IMR-90 (cell line): ENCODE results near the gene GUCY2D. TPM values are rescaled to one million over a fixed set of nuclear protein-coding genes. Genes with fewer than 3 reads are reported as not detected.

Experiments used
- ATAC-seq: fragments of 200-7000 bp; cut with Tn5 transposase; 2 replicates; pipeline ENCODE4 v1.9.1; 2020; ENCODE audit warnings: low read depth, mild to moderate bottlenecking, moderate library complexity
- BruUV-seq: library from RNA; stranded (reverse); fragments of 400-500 nt; replicated peaks from 2 replicates; lab custom pipeline; 2021; lab: Mats Ljungman, UMichigan
- CTCF ChIA-PET: fragments of 300-600 bp; formaldehyde crosslinking; extraction: SDS; loops from one replicate; lab custom pipeline; 2021; ENCODE audit warnings: antibody characterized with exemption; lab: Yijun Ruan, JAX
- POLR2A ChIA-PET: fragments of 300-600 bp; sonication (Branson Sonifier 250); formaldehyde crosslinking; loops from one replicate; lab custom pipeline; 2022; ENCODE audit warnings: antibody characterized with exemption; ENCODE audit not compliant: unreplicated experiment; lab: Charles Lee
- DNase-seq: peaks from one replicate; pipeline ENCODE4 v3.0.0; 2013
- H2AFZ ChIP-seq: replicated peaks from 2 replicates; pipeline ENCODE3; 2013; ENCODE audit warnings: low read length, mild to moderate bottlenecking; ENCODE audit not compliant: poor library complexity
- H2AK5ac ChIP-seq: 2 replicates; pipeline ENCODE4 v1.6.1; 2013; ENCODE audit warnings: low read depth, low read length, inconsistent platforms
- H2AK9ac ChIP-seq: replicated peaks from 2 replicates; pipeline ENCODE3; 2013; ENCODE audit warnings: mild to moderate bottlenecking, low read depth, low read length, moderate library complexity; ENCODE audit not compliant: poor library complexity
- H2BK120ac ChIP-seq: 2 replicates; pipeline ENCODE4 v1.6.1; 2013; ENCODE audit warnings: low read depth, low read length, inconsistent platforms
- H2BK15ac ChIP-seq: 3 replicates; pipeline ENCODE4 v1.6.1; 2013; ENCODE audit warnings: low read depth, low read length, inconsistent platforms
- H2BK20ac ChIP-seq: 2 replicates; pipeline ENCODE4 v1.6.1; 2013; ENCODE audit warnings: low read depth, mild to moderate bottlenecking, inconsistent platforms, low read length, moderate library complexity
- H2BK5ac ChIP-seq: 2 replicates; pipeline ENCODE4 v1.6.1; 2013; ENCODE audit warnings: mild to moderate bottlenecking, low read depth, low read length, inconsistent platforms; ENCODE audit not compliant: poor library complexity, severe bottlenecking
- H3K14ac ChIP-seq: replicated peaks from 2 replicates; pipeline ENCODE4 v1.6.1; 2013; ENCODE audit warnings: low read depth, low read length, inconsistent platforms
- H3K18ac ChIP-seq: 2 replicates; pipeline ENCODE4 v1.6.1; 2013; ENCODE audit warnings: low read depth, low read length, control low read depth
- H3K23ac ChIP-seq: 2 replicates; pipeline ENCODE4 v1.6.1; 2013; ENCODE audit warnings: low read depth, low read length, inconsistent platforms
- H3K27ac ChIP-seq: 2 replicates; pipeline ENCODE4 v1.5.1; 2013; ENCODE audit warnings: mild to moderate bottlenecking, control low read depth, low read length; ENCODE audit not compliant: insufficient read depth
- H3K27me3 ChIP-seq: 2 replicates; pipeline ENCODE4 v1.6.1; 2013; ENCODE audit warnings: low read length; ENCODE audit not compliant: control insufficient read depth, insufficient read depth
- H3K36me3 ChIP-seq: 2 replicates; pipeline ENCODE4 v1.6.1; 2013; ENCODE audit warnings: low read length, mixed read lengths; ENCODE audit not compliant: control insufficient read depth, insufficient read depth
- H3K4ac ChIP-seq: 2 replicates; pipeline ENCODE4 v1.6.1; 2013; ENCODE audit warnings: low read depth, low read length, inconsistent platforms
- H3K4me1 ChIP-seq: 2 replicates; pipeline ENCODE4 v1.6.1; 2013; ENCODE audit warnings: low read length, mixed read lengths; ENCODE audit not compliant: control insufficient read depth, insufficient read depth
- H3K4me2 ChIP-seq: 2 replicates; pipeline ENCODE4 v1.6.1; 2013; ENCODE audit warnings: low read depth, mild to moderate bottlenecking, control low read depth, low read length, moderate library complexity
- H3K4me3 ChIP-seq: 2 replicates; pipeline ENCODE4 v1.5.1; 2013; ENCODE audit warnings: low read depth, mild to moderate bottlenecking, control low read depth, low read length, moderate library complexity; ENCODE audit not compliant: insufficient read depth
- H3K56ac ChIP-seq: 2 replicates; pipeline ENCODE4 v1.6.1; 2013; ENCODE audit warnings: low read length, inconsistent platforms; ENCODE audit not compliant: insufficient read depth; ENCODE audit errors: extremely low read depth
- H3K79me1 ChIP-seq, 2 experiments: 2 replicates each; pipeline ENCODE4 v1.6.1; 2013; ENCODE audit warnings: low read length in 2 of 2, inconsistent platforms in 1 of 2, low read depth in 1 of 2
- H3K9ac ChIP-seq: 2 replicates; pipeline ENCODE4 v1.6.1; 2013; ENCODE audit warnings: low read depth, low read length, control low read depth
- H3K9me1 ChIP-seq: 2 replicates; pipeline ENCODE4 v1.6.1; 2013; ENCODE audit warnings: low read length, inconsistent platforms; ENCODE audit not compliant: insufficient read depth
- H3K9me3 ChIP-seq: 2 replicates; pipeline ENCODE4 v1.6.1; 2013; ENCODE audit warnings: low read length; ENCODE audit not compliant: control insufficient read depth, insufficient read depth
- H4K20me1 ChIP-seq: 2 replicates; pipeline ENCODE4 v1.6.1; 2013; ENCODE audit warnings: low read length, inconsistent platforms; ENCODE audit not compliant: insufficient read depth
- H4K5ac ChIP-seq: 2 replicates; pipeline ENCODE4 v1.6.1; 2013; ENCODE audit warnings: mild to moderate bottlenecking, low read depth, low read length, control low read depth
- H4K8ac ChIP-seq, 2 experiments: 2 replicates each; pipeline ENCODE4 v1.6.1; 2013; ENCODE audit warnings: low read depth in 2 of 2, low read length in 2 of 2, control low read depth in 1 of 2, inconsistent platforms in 1 of 2
- H4K91ac ChIP-seq: 2 replicates; pipeline ENCODE4 v1.6.1; 2013; ENCODE audit warnings: low read depth, low read length, inconsistent platforms; ENCODE audit not compliant: insufficient read depth
- BHLHE40 ChIP-seq: fragments of 150-350 bp; IDR thresholded peaks from 2 replicates; pipeline ENCODE4 v1.6.1; 2016; ENCODE audit warnings: mild to moderate bottlenecking, low read depth, low read length
- MAFK ChIP-seq: IDR thresholded peaks from 2 replicates; pipeline ENCODE4 v1.6.1; 2012; ENCODE audit warnings: low read depth, low read length, improper control_type of control experiment
- RAD21 ChIP-seq: IDR thresholded peaks from 2 replicates; pipeline ENCODE4 v1.6.1; 2012; ENCODE audit warnings: low read length, improper control_type of control experiment
- SMC3 ChIP-seq: fragments of 150-350 bp; IDR thresholded peaks from 2 replicates; pipeline ENCODE4 v1.6.1; 2016; ENCODE audit warnings: low read depth, mild to moderate bottlenecking, antibody characterized with exemption, low read length, moderate library complexity
- WGBS, 2 experiments: methylation state at CpG; one replicate each; pipeline versions ENCODE4 v1.1.5 to v1.1.7; 2013; ENCODE audit warnings: missing lambda C conversion rate in 2 of 2; ENCODE audit not compliant: insufficient read length in 1 of 2; ENCODE audit errors: extremely low coverage in 2 of 2; 5-methylcytosine and 5-hydroxymethylcytosine counted together
- dilution Hi-C: fragments of 300-500 bp; cut with HindIII; formaldehyde crosslinking; loops from one replicate; pipeline ENCODE4 v1.14.3; 2018; ENCODE audit warnings: low sequenced_read_pairs; ENCODE audit not compliant: unreplicated experiment
- in situ Hi-C: fragments of 300-500 bp; cut with MboI; formaldehyde crosslinking; loops from 3 replicates; pipeline ENCODE4 v1.14.3; 2019; ENCODE audit warnings: low sequenced_read_pairs, inconsistent platforms, mixed read lengths
- intact Hi-C: fragments of 100-400 bp; cut with micrococcal nuclease; formaldehyde crosslinking; loops from 2 replicates; pipeline ENCODE4 v1.10.0; 2022
- polyA plus RNA-seq, 3 experiments: library from polyadenylated mRNA; depleted of rRNA; stranded (reverse); fragments of >200 nt; gene quantifications; 2 replicates each; pipeline ENCODE4 v1.2.3, GENCODE V29; 2012; ENCODE audit warnings: low replicate concordance in 1 of 3
- total RNA-seq: library from RNA; depleted of rRNA; stranded (reverse); fragments of >200 nt; gene quantifications from 2 replicates; pipeline ENCODE4 v1.2.3, GENCODE V29; 2012
- TF ChIP-seq, protein P1 (sequence below): conservative IDR thresholded peaks from 2 replicates; pipeline ENCODE4 v1.5.1; 2012; ENCODE audit warnings: mild to moderate bottlenecking, low read depth, low read length, improper control_type of control experiment
- TF ChIP-seq, protein P2 (sequence below): fragments of 150-350 bp; IDR thresholded peaks from 2 replicates; pipeline ENCODE4 v1.6.1; 2017; ENCODE audit warnings: mild to moderate bottlenecking, antibody characterized with exemption, low read length, low read depth

The GUCY2D gene
- total and polyA plus RNA-seq, 2 of the 4 experiments (the other 2 are of a cell fraction): 0.03 TPM; not detected in 1

DNA sequence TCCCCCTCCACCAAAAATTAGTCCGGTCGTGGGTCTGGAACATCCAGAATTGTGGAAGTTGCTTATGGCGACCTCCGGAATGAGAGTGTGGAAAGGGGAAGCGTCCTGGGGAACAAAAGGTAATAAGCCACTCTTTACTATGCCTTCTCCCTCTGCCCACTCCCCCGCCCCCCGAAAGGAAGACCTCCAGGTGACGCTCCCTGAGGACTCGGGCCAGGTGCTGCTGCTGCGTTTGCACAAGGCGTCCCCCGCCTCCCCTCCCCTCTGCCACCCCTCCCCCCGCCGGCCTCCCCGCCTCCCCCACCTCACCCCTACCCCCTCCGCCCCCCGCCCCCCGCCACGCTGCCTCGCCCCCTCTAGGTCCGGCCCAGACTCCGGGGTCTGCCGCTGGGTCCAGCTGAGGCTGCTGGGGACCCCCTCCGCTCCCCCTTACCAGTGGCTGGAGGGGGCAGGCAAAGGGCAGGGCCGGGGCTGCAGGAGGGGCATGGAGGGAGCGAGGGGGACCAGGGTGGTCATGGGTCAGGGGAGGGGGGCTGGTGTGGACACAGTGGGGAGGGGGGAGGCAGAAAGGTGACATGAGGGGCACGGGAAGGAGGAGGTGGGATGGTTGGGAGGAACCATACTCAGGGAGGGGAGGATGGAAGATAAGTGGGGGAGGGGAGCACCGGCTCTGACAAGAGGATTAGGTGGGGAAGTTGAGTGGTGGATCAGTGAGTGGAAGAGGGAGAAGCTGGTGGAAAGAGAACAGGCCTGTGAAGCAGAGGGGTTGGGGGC lies 61.5 kb downstream of the GUCY2D start:
- no peak overlapping the region for H2BK20ac ChIP-seq
- H3K27ac ChIP-seq: no peak overlapping the region
- ATAC-seq: no peak
- 0% methylated on average over 1 of the region's 28 CpGs; no CpG with 5 or more reads in 1 of the 2 experiments for WGBS, 2 experiments
- no peak overlapping the region for H4K8ac ChIP-seq
- no peak overlapping the region for H2BK15ac ChIP-seq
- H2AK5ac ChIP-seq: no peak overlapping the region
- ChIA-PET CTCF (interaction anchor here (4.9 kb wide), 1 partner anchor 55 kb away, joined by 25 read pairs; the partner anchor contains the start of gene ALOXE3), POLR2A (no interaction called here)
- dilution Hi-C loops (no loop called here), intact Hi-C loops (loop anchor here (5.0 to 10.0 kb wide), 2 partner anchors 158 to 721 kb away; no protein-coding TSS in a partner anchor), in situ Hi-C loops (no loop called here)
- no peak overlapping the region for H3K4me3 ChIP-seq
- H3K56ac ChIP-seq: no peak overlapping the region
- TF ChIP-seq, protein P1, sequence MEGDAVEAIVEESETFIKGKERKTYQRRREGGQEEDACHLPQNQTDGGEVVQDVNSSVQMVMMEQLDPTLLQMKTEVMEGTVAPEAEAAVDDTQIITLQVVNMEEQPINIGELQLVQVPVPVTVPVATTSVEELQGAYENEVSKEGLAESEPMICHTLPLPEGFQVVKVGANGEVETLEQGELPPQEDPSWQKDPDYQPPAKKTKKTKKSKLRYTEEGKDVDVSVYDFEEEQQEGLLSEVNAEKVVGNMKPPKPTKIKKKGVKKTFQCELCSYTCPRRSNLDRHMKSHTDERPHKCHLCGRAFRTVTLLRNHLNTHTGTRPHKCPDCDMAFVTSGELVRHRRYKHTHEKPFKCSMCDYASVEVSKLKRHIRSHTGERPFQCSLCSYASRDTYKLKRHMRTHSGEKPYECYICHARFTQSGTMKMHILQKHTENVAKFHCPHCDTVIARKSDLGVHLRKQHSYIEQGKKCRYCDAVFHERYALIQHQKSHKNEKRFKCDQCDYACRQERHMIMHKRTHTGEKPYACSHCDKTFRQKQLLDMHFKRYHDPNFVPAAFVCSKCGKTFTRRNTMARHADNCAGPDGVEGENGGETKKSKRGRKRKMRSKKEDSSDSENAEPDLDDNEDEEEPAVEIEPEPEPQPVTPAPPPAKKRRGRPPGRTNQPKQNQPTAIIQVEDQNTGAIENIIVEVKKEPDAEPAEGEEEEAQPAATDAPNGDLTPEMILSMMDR: no peak
- TF ChIP-seq MAFK (no peak), BHLHE40 (no peak), RAD21 (no peak), SMC3 (no peak)
- TF ChIP-seq, protein P2, sequence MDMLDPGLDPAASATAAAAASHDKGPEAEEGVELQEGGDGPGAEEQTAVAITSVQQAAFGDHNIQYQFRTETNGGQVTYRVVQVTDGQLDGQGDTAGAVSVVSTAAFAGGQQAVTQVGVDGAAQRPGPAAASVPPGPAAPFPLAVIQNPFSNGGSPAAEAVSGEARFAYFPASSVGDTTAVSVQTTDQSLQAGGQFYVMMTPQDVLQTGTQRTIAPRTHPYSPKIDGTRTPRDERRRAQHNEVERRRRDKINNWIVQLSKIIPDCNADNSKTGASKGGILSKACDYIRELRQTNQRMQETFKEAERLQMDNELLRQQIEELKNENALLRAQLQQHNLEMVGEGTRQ: no peak
- H4K20me1 ChIP-seq: peaks cover 5% of the 10 kb centered on the region; the same call in 1 of the 2 replicates
- H3K23ac ChIP-seq: no peak overlapping the region
- no peak overlapping the region for H3K14ac ChIP-seq
- H3K79me1 ChIP-seq: no peaks in the 10 kb centered on the region
- no peak overlapping the region for H3K9ac ChIP-seq
- no peak overlapping the region for H3K18ac ChIP-seq
- H3K4me1 ChIP-seq: no peaks in the 10 kb centered on the region
- no peaks in the 10 kb centered on the region for H3K36me3 ChIP-seq
- H3K9me1 ChIP-seq: no peaks in the 10 kb centered on the region
- H3K4ac ChIP-seq: no peak overlapping the region
- DNase-seq: no peak
- no TSS peak for BruUV-seq
- no peak overlapping the region for H2BK5ac ChIP-seq
- no peak overlapping the region for H2BK120ac ChIP-seq
- H3K4me2 ChIP-seq: no peak overlapping the region
- peaks cover 79% of the 10 kb centered on the region for H3K27me3 ChIP-seq
- H2AK9ac ChIP-seq: no peak overlapping the region
- H3K9me3 ChIP-seq: no peaks in the 10 kb centered on the region
- no peak overlapping the region for H4K91ac ChIP-seq
- H2AFZ ChIP-seq: no peak overlapping the region
- no peak overlapping the region for H4K5ac ChIP-seq
